Measurements from ENCODE around the gene PEF1. TPM values are rescaled to one million over a fixed set of nuclear protein-coding genes. Genes with fewer than 3 reads are reported as not detected.

The PEF1 gene
- total RNA-seq, 1 donor from 2014 or later = 70.9 TPM

- Mint-ChIP-seq H3K36me3 (ENCODE audit: low read depth, unreplicated experiment) (peaks cover 14% of the 10 kb centered on the region), H3K27me3 (ENCODE audit: unreplicated experiment) (peaks cover 3% of the 10 kb centered on the region), H3K4me3 (ENCODE audit: unreplicated experiment) (no peak overlapping the region), H3K4me1 (ENCODE audit: unreplicated experiment) (peaks cover 14% of the 10 kb centered on the region), H3K9me3 (ENCODE audit: unreplicated experiment) (no peaks in the 10 kb centered on the region), H3K27ac (ENCODE audit: unreplicated experiment) (no peak overlapping the region)
- DNase-seq (ENCODE audit: low spot score) = no peak
- TF ChIP-seq, protein P1, sequence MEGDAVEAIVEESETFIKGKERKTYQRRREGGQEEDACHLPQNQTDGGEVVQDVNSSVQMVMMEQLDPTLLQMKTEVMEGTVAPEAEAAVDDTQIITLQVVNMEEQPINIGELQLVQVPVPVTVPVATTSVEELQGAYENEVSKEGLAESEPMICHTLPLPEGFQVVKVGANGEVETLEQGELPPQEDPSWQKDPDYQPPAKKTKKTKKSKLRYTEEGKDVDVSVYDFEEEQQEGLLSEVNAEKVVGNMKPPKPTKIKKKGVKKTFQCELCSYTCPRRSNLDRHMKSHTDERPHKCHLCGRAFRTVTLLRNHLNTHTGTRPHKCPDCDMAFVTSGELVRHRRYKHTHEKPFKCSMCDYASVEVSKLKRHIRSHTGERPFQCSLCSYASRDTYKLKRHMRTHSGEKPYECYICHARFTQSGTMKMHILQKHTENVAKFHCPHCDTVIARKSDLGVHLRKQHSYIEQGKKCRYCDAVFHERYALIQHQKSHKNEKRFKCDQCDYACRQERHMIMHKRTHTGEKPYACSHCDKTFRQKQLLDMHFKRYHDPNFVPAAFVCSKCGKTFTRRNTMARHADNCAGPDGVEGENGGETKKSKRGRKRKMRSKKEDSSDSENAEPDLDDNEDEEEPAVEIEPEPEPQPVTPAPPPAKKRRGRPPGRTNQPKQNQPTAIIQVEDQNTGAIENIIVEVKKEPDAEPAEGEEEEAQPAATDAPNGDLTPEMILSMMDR (IDR thresholded peaks at IDR 0.05; ENCODE audit: unreplicated experiment) = no peak
These were observed 21.3 kb downstream of the PEF1 start for GRCh38 chr1:31623365-31623764.

DNA sequence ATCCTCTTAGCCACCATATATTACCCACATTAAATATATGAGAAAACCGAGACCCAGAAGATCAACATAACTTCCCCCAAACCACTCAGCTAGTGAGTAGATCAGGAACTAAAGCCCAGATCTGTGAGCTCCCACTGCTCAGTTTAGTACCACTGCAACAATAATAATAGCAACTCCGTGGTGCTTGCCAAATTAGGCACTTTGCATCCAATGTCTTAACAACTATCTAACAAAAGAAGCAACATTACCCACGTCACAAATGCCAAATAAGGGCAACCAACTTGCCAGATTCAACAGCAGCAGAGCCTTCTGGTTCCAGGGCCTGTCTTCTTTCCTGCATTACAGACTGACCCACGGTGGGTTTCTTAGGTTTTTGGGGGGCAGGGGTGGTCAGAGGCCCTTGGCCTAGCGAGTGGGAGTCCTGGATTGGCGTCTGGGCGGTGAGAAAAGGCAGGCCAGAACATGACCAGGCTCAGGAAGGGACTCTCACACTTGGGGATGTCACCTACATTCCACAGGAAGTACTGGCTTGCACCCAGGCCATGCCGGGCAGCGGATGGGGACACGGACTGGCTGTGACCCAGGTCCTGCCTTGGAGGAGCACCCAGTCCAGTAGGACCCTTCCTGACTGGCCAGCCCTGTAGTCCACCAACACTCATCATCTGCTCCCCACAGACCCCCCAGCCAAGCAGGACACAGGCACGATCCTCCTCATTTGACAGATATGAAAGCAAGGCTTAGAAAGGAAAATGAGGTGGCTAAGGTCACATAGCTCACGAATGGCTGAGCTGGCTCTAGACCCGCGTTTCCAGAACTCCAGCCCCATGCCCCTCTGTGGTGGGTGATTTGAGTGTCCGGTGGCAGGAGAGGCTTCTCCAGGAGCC, 22.6 kb downstream of the PEF1 start:
- no peak overlapping the region for H3K27ac Mint-ChIP-seq (ENCODE audit: unreplicated experiment)
- no peak for DNase-seq (ENCODE audit: low spot score)
- TF ChIP-seq, protein P1 (IDR thresholded peaks at IDR 0.05; ENCODE audit: unreplicated experiment) = no peak
- peaks cover 3% of the 10 kb centered on the region for H3K27me3 Mint-ChIP-seq (ENCODE audit: unreplicated experiment)
- H3K9me3 Mint-ChIP-seq (ENCODE audit: unreplicated experiment) = no peaks in the 10 kb centered on the region
- peaks cover 7% of the 10 kb centered on the region for H3K36me3 Mint-ChIP-seq (ENCODE audit: low read depth, unreplicated experiment)
- peaks cover 17% of the 10 kb centered on the region for H3K4me1 Mint-ChIP-seq (ENCODE audit: unreplicated experiment)
- no peak overlapping the region for H3K4me3 Mint-ChIP-seq (ENCODE audit: unreplicated experiment)

- no peak overlapping the region for H3K4me3 Mint-ChIP-seq (ENCODE audit: unreplicated experiment)
- peaks cover 17% of the 10 kb centered on the region for H3K4me1 Mint-ChIP-seq (ENCODE audit: unreplicated experiment)
- H3K36me3 Mint-ChIP-seq (ENCODE audit: low read depth, unreplicated experiment) = peaks cover 4% of the 10 kb centered on the region
- TF ChIP-seq, protein P1 (IDR thresholded peaks at IDR 0.05; ENCODE audit: unreplicated experiment) = no peak
- peaks cover 7% of the 10 kb centered on the region for H3K27me3 Mint-ChIP-seq (ENCODE audit: unreplicated experiment)
- DNase-seq (ENCODE audit: low spot score) = no peak
- no peak overlapping the region for H3K27ac Mint-ChIP-seq (ENCODE audit: unreplicated experiment)
- H3K9me3 Mint-ChIP-seq (ENCODE audit: unreplicated experiment) = no peaks in the 10 kb centered on the region
These were observed 23.2 kb downstream of the PEF1 start for GRCh38 chr1:31621498-31621820.

- H3K27ac Mint-ChIP-seq (ENCODE audit: unreplicated experiment) = no peak overlapping the region
- H3K9me3 Mint-ChIP-seq (ENCODE audit: unreplicated experiment) = no peaks in the 10 kb centered on the region
- peaks cover 9% of the 10 kb centered on the region for H3K27me3 Mint-ChIP-seq (ENCODE audit: unreplicated experiment)
- TF ChIP-seq, protein P1 (IDR thresholded peaks at IDR 0.05; ENCODE audit: unreplicated experiment) = no peak
- peaks cover 6% of the 10 kb centered on the region for H3K36me3 Mint-ChIP-seq (ENCODE audit: low read depth, unreplicated experiment)
- no peak overlapping the region for H3K4me3 Mint-ChIP-seq (ENCODE audit: unreplicated experiment)
- no peak for DNase-seq (ENCODE audit: low spot score)
- peaks cover 17% of the 10 kb centered on the region for H3K4me1 Mint-ChIP-seq (ENCODE audit: unreplicated experiment)
These were observed 23.8 kb downstream of the PEF1 start for GRCh38 chr1:31620631-31621497.

Data from endothelial cell (in vitro differentiated cells).